ENCODE results near the gene GPR35. TPM values are rescaled to one million over a fixed set of nuclear protein-coding genes. Genes with fewer than 3 reads are reported as not detected.
"Not testable (repeated sequence)": the region's sequence is repeated elsewhere in the genome, so short reads cannot be mapped to it uniquely, and the experiment has no call there.

GPR35 gene
- total and polyA plus RNA-seq, 12 donors: 0.40 to 5.2 (median 1.2) TPM

GRCh38 chr2:240655931-240656886, 30.9 kb downstream of the GPR35 start:
- Histone ChIP-seq H3K9me3 (no peaks in the 10 kb centered on the region), H3K4me1 (peaks cover 0 to 7% (median 0%) of the 10 kb centered on the region in 9 donors), H3K27me3 (peaks cover 0 to 70% (median 38%) of the 10 kb centered on the region in 7 donors), H3K4me3 (no peak overlapping the region), H3K36me3 (no peaks in the 10 kb centered on the region), H3K27ac (no peak overlapping the region)
- ATAC-seq (no peak), DNase-seq (no peak)
- intact Hi-C loops (cut with DNase I): no loop called here
- no peak for TF ChIP-seq CTCF (IDR thresholded peaks at IDR 0.05)
- WGBS, 2 donors: 69 to 75% methylated on average over 10 of the region's 10 CpGs

- WGBS, 2 donors: 90 to 93% methylated on average over 7 of the region's 7 CpGs
- H3K27ac ChIP-seq; H3K4me3 ChIP-seq; DNase-seq; H3K36me3 ChIP-seq; H3K4me1 ChIP-seq; intact Hi-C loops (cut with DNase I); ATAC-seq: not testable (repeated sequence)
- peaks cover 0 to 67% (median 36%) of the 10 kb centered on the region in 7 donors for H3K27me3 ChIP-seq
- peaks cover 0 to 11% (median 3%) of the 10 kb centered on the region in 11 donors for H3K9me3 ChIP-seq
These were observed 34.6 kb downstream of the GPR35 start for GRCh38 chr2:240659883-240660282.

- intact Hi-C loops (cut with DNase I): no loop called here
- WGBS, 2 donors: 77 to 93% methylated on average over 3 of the region's 3 CpGs
- Histone ChIP-seq H3K36me3 (no peaks in the 10 kb centered on the region), H3K4me1 (no peaks in the 10 kb centered on the region), H3K9me3 (peaks cover 0 to 23% (median 3%) of the 10 kb centered on the region in 11 donors), H3K27me3 (peaks cover 0 to 86% (median 40%) of the 10 kb centered on the region in 7 donors), H3K4me3 (no peak overlapping the region), H3K27ac (no peak overlapping the region)
- no peak for TF ChIP-seq CTCF (IDR thresholded peaks at IDR 0.05)
- no peak for DNase-seq
- no peak for ATAC-seq
These were observed 37.4 kb downstream of the GPR35 start for GRCh38 chr2:240662681-240663080.

GRCh38 chr2:240663546-240664190, 38.4 kb downstream of the GPR35 start:
- intact Hi-C loops (cut with DNase I): no loop called here
- no peak overlapping the region for H3K4me3 ChIP-seq
- no peaks in the 10 kb centered on the region for H3K4me1 ChIP-seq
- H3K9me3 ChIP-seq: peaks cover 0 to 23% (median 3%) of the 10 kb centered on the region in 11 donors
- peaks cover 0 to 84% (median 35%) of the 10 kb centered on the region in 7 donors for H3K27me3 ChIP-seq
- WGBS, 2 donors: 71 to 78% methylated on average over 6 of the region's 6 CpGs
- no peak overlapping the region for H3K27ac ChIP-seq
- ATAC-seq: no peak
- no peak for TF ChIP-seq CTCF (IDR thresholded peaks at IDR 0.05)
- no peak for DNase-seq
- H3K36me3 ChIP-seq: no peaks in the 10 kb centered on the region

All from heart right ventricle (tissue), 16 donors.